IPS DF 4.7 (cell line): Measurements from ENCODE around the gene GGT6.

Source experiments
- DNase-seq: peaks from one replicate; pipeline ENCODE4 v3.0.0-alpha.2; 2013; ENCODE audit warnings: low spot score; ENCODE audit errors: extremely low read depth

The GGT6 gene

DNA sequence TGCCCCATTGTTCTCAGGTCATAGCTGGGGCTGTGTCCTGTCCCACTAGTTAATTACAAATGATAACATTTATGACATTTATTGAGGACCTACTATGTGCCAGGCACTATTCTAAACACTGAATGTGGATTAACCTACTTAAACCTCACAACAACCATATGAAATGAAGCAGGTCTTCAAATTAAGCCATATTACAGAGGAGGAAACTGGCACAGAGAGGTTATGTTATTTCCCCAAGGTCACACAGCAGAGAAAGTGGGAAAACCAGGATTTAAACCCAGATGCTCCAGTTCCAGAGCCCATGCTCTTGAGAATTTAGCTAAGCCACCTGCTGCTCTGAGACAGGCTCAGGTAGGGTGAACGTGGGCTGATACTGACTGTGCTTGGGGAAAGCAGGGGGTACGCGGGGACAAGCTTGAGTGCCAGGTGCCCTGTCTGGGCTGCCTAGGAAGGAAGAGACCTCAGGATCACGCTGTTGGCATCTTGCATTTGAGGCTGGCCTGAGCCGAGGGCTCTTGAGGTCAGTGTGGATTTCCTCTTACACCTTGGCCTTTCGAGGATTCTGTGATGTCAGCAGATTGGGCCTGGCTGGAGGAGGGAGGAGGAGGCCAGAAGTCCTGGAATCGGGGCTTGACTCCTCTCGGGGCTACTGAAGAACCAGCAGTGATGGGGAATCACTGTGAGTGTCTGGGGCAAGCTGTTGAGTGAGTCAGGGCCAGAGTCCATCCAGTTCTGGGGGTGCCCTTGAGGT, 52.8 kb downstream of the GGT6 start:
- no peak for DNase-seq
